Panc1 (cell line): Measurements from ENCODE around the gene PLA2G5. TPM values are rescaled to one million over a fixed set of nuclear protein-coding genes. Genes with fewer than 3 reads are reported as not detected.

ENCODE experiments used
- ATAC-seq: fragments of 200-7000 bp; cut with Tn5 transposase; 2 replicates; pipeline ENCODE4 v1.9.1; 2020; ENCODE audit warnings: mild to moderate bottlenecking, moderate library complexity
- BruUV-seq: library from RNA; stranded (reverse); fragments of 400-500 nt; replicated peaks from 2 replicates; lab custom pipeline; 2021; lab: Mats Ljungman, UMichigan
- CTCF ChIA-PET: fragments of 300-600 bp; sonication (Branson Sonifier 250); formaldehyde crosslinking; loops from one replicate; lab custom pipeline; 2022; ENCODE audit warnings: antibody characterized with exemption; lab: Charles Lee
- POLR2A ChIA-PET: fragments of 300-600 bp; sonication (Branson Sonifier 250); formaldehyde crosslinking; loops from one replicate; lab custom pipeline; 2022; ENCODE audit warnings: antibody characterized with exemption; lab: Charles Lee
- DNase-seq: peaks from one replicate; pipeline ENCODE4 v3.0.0-alpha.2; 2010; ENCODE audit warnings: low read depth, low spot score
- H3K27ac ChIP-seq: 2 replicates; pipeline ENCODE4 v1.5.1; 2011; ENCODE audit warnings: mild to moderate bottlenecking, low read length, inconsistent platforms
- H3K27me3 ChIP-seq: fragments of 200-500 bp; sonication (Bioruptor generic); 2 replicates; pipeline ENCODE4 v1.6.0; 2014; ENCODE audit warnings: low read length, inconsistent platforms; ENCODE audit not compliant: control insufficient read depth, insufficient read depth
- H3K36me3 ChIP-seq: fragments of 200-500 bp; sonication (Bioruptor generic); 2 replicates; pipeline ENCODE4 v1.5.1; 2014; ENCODE audit warnings: inconsistent platforms, mild to moderate bottlenecking, low read length, moderate library complexity; ENCODE audit not compliant: control insufficient read depth, insufficient read depth
- H3K4me1 ChIP-seq: 2 replicates; pipeline ENCODE4 v1.5.1; 2011; ENCODE audit warnings: inconsistent platforms, mild to moderate bottlenecking, low read length, moderate library complexity; ENCODE audit not compliant: control insufficient read depth, insufficient read depth
- H3K4me3 ChIP-seq, 2 experiments: 2 replicates each; pipeline ENCODE4 v1.5.1; 2011 to 2012; ENCODE audit warnings: low read depth in 2 of 2, low read length in 2 of 2, mild to moderate bottlenecking in 2 of 2, inconsistent platforms in 1 of 2, moderate library complexity in 1 of 2
- H3K9me3 ChIP-seq: fragments of 200-500 bp; sonication (Bioruptor generic); 2 replicates; pipeline ENCODE4 v1.5.1; 2014; ENCODE audit warnings: low read depth, mild to moderate bottlenecking, inconsistent platforms, low read length, moderate library complexity; ENCODE audit not compliant: control insufficient read depth, insufficient read depth
- POLR2AphosphoS5 ChIP-seq: IDR thresholded peaks from 2 replicates; pipeline ENCODE4 v1.6.1; 2012; ENCODE audit warnings: mild to moderate bottlenecking, low read depth, low read length, moderate library complexity
- SIN3A ChIP-seq: IDR thresholded peaks from 2 replicates; pipeline ENCODE4 v1.6.1; 2012; ENCODE audit warnings: low read depth, mild to moderate bottlenecking, low read length, moderate library complexity, borderline replicate concordance; ENCODE audit not compliant: insufficient read depth
- TCF7L2 ChIP-seq: IDR thresholded peaks from 2 replicates; pipeline ENCODE4 v1.6.1; 2011; ENCODE audit warnings: mild to moderate bottlenecking, low read depth, low read length, inconsistent platforms
- in situ Hi-C: cut with HindIII; loops from 2 replicates; pipeline ENCODE4 v1.10.0; 2016; ENCODE audit warnings: low sequenced_read_pairs, low pct_unique_long_range_greater_than_20kb
- intact Hi-C: fragments of 100-400 bp; cut with micrococcal nuclease; formaldehyde crosslinking; loops from one replicate; pipeline ENCODE4 v1.10.0; 2022; ENCODE audit not compliant: unreplicated experiment
- total RNA-seq: library from RNA; stranded (reverse); gene quantifications from one replicate; pipeline ENCODE4 v1.2.1, GENCODE V29; 2021; ENCODE audit not compliant: unreplicated experiment
- TF ChIP-seq, protein P1 (sequence below): fragments of 450-650 bp; IDR thresholded peaks from 2 replicates; pipeline ENCODE4 v1.5.1; 2017; ENCODE audit warnings: mild to moderate bottlenecking
- TF ChIP-seq, protein P2 (sequence below), 2 experiments: IDR thresholded peaks; 2 replicates each; pipeline ENCODE4 v1.6.1; 2011 to 2012; ENCODE audit warnings: low read depth in 2 of 2, control low read depth in 1 of 2, low read length in 1 of 2, mild to moderate bottlenecking in 1 of 2, moderate library complexity in 1 of 2; ENCODE audit not compliant: insufficient read depth in 1 of 2

PLA2G5 gene
- total RNA-seq, 1 experiment from 2014 or later: not detected

DNA sequence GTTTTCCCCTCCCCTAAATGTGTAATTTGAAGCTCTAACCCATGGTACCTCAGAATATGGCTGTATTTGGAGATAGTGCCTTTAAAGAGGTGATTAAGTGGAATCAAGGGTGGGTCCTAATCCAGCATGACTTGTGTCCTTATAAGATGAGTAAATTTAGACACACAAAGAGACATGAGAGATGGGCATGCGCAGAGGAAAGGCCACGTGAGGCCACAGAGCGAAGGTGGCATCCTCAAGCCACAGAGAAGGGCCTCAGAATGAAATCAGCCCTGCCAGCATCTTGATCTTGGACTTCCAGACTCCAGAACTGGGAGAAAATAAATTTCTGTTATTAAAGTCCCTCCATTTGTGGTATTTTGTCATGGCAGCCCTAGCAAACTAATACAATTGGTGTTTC is 66.3 kb downstream of the PLA2G5 start:
- Histone ChIP-seq H3K27ac (no peak overlapping the region), H3K9me3 (no peaks in the 10 kb centered on the region), H3K36me3 (no peaks in the 10 kb centered on the region), H3K4me3 (no peak overlapping the region), H3K4me1 (no peaks in the 10 kb centered on the region), H3K27me3 (no peaks in the 10 kb centered on the region)
- POLR2A ChIA-PET: no interaction called here
- no peak for DNase-seq
- intact Hi-C loops: no loop called here
- in situ Hi-C loops: no loop called here
- CTCF ChIA-PET: no interaction called here
- BruUV-seq: no TSS peak
- ATAC-seq: no peak
- TF ChIP-seq, protein P1, sequence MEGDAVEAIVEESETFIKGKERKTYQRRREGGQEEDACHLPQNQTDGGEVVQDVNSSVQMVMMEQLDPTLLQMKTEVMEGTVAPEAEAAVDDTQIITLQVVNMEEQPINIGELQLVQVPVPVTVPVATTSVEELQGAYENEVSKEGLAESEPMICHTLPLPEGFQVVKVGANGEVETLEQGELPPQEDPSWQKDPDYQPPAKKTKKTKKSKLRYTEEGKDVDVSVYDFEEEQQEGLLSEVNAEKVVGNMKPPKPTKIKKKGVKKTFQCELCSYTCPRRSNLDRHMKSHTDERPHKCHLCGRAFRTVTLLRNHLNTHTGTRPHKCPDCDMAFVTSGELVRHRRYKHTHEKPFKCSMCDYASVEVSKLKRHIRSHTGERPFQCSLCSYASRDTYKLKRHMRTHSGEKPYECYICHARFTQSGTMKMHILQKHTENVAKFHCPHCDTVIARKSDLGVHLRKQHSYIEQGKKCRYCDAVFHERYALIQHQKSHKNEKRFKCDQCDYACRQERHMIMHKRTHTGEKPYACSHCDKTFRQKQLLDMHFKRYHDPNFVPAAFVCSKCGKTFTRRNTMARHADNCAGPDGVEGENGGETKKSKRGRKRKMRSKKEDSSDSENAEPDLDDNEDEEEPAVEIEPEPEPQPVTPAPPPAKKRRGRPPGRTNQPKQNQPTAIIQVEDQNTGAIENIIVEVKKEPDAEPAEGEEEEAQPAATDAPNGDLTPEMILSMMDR: no peak
- TF ChIP-seq, protein P2, sequence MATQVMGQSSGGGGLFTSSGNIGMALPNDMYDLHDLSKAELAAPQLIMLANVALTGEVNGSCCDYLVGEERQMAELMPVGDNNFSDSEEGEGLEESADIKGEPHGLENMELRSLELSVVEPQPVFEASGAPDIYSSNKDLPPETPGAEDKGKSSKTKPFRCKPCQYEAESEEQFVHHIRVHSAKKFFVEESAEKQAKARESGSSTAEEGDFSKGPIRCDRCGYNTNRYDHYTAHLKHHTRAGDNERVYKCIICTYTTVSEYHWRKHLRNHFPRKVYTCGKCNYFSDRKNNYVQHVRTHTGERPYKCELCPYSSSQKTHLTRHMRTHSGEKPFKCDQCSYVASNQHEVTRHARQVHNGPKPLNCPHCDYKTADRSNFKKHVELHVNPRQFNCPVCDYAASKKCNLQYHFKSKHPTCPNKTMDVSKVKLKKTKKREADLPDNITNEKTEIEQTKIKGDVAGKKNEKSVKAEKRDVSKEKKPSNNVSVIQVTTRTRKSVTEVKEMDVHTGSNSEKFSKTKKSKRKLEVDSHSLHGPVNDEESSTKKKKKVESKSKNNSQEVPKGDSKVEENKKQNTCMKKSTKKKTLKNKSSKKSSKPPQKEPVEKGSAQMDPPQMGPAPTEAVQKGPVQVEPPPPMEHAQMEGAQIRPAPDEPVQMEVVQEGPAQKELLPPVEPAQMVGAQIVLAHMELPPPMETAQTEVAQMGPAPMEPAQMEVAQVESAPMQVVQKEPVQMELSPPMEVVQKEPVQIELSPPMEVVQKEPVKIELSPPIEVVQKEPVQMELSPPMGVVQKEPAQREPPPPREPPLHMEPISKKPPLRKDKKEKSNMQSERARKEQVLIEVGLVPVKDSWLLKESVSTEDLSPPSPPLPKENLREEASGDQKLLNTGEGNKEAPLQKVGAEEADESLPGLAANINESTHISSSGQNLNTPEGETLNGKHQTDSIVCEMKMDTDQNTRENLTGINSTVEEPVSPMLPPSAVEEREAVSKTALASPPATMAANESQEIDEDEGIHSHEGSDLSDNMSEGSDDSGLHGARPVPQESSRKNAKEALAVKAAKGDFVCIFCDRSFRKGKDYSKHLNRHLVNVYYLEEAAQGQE (IDR thresholded peaks at IDR 0.05; ENCODE audit: insufficient read depth in 1 of 2, low read depth in 2 of 2, low read length in 1 of 2): no peak
- TF ChIP-seq POLR2AphosphoS5: no peak
- TF ChIP-seq TCF7L2: no peak
- TF ChIP-seq SIN3A: no peak

DNA sequence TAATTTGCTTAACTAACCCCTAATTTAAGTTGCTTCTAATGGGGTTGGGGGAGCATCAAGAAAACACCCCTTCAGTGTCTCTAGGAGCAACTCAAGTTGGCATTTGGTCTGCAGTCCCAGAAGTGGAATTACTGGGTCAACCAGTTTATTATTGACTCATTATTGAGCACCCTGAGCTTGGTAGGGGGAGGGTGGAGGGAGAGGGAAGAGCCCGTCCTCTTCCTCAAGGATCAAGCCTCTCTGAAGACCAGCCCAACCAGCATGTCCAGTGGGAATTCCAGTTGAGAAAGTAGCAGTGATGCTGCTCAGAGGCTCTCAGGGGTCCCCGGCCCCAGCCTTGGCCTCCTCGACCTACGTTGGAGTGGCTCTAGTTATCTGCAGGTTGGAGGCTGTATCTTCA is 67.1 kb downstream of the PLA2G5 start:
- no TSS peak for BruUV-seq
- ChIA-PET CTCF (no interaction called here), POLR2A (no interaction called here)
- H3K4me3 ChIP-seq: no peak overlapping the region
- no peaks in the 10 kb centered on the region for H3K9me3 ChIP-seq
- DNase-seq (no peak), ATAC-seq (no peak)
- H3K27ac ChIP-seq: no peak overlapping the region
- intact Hi-C loops: no loop called here
- H3K36me3 ChIP-seq: no peaks in the 10 kb centered on the region
- TF ChIP-seq TCF7L2: no peak
- no peak for TF ChIP-seq SIN3A
- TF ChIP-seq, protein P2 (IDR thresholded peaks at IDR 0.05; ENCODE audit: insufficient read depth in 1 of 2, low read depth in 2 of 2, low read length in 1 of 2): no peak
- TF ChIP-seq, protein P1: no peak
- TF ChIP-seq POLR2AphosphoS5: no peak
- H3K27me3 ChIP-seq: no peaks in the 10 kb centered on the region
- in situ Hi-C loops: no loop called here
- no peaks in the 10 kb centered on the region for H3K4me1 ChIP-seq
